Measurements from ENCODE around the gene CRLF1. TPM values are rescaled to one million over a fixed set of nuclear protein-coding genes. Genes with fewer than 3 reads are reported as not detected.
"Not testable (repeated sequence)": the region's sequence is repeated elsewhere in the genome, so short reads cannot be mapped to it uniquely, and the experiment has no call there.

Gene CRLF1
- total RNA-seq, 4 donors from 2014 or later, result 10.9 to 67.4 (median 42.7) TPM

DNA sequence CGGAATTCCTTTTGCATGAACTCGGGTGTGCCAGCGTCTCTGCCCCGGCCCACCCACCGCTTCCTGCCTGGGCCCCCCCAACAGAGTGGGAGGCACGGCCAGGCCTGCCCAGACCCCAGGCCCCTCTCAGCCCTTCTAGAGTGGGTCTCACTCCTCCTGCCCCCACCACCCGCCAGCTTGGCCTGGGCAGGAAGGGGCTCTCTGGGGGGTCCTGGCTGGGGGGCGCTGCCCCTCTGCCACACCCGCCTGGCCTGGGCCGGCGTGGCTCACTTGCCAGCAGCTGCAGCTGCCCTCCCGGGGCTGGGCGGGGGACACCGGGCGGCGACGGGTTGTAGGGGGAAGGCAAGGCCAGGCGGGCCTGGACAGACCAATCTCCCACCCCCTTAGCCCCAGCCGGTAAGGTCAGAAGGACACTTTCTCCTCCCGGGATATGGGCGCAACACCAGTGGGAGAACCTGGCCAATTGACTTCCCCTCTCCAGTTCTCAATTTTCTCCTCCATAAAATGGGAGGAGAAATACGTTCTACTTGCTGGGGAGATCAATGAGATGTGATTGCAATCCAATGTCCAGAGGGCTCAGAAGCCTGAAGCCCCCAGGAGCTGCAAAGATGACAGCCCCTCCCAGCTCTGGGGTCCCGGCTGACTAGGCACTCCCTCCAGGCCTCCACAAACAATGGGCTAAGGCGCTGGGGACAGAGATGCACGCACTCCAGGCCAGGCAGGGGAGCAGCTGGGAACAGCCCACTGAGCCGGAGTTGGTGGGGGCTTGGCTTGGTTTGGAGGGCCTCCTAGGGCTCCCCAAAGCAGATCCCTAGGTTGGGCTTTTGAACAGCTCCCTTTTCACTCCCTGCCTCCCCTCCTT lies 2.4 kb downstream of the CRLF1 start:
- Histone ChIP-seq H3K4me1 (peaks cover 0 to 43% (median 24%) of the 10 kb centered on the region in 3 donors), H3K36me3 (no peaks in the 10 kb centered on the region), H3K4me3 (peak overlapping the region in 1 of 2 donors; percentile 25), H3K9me3 (no peaks in the 10 kb centered on the region), H3K27me3 (peaks cover 90% of the 10 kb centered on the region), H3K27ac (peak overlapping the region in 1 of 4 donors; percentile 30)
- WGBS, 2 donors (ENCODE audit: low coverage in 1 of 2), result no CpG with 5 or more reads among the region's 26 CpGs
- TF ChIP-seq, protein P1, sequence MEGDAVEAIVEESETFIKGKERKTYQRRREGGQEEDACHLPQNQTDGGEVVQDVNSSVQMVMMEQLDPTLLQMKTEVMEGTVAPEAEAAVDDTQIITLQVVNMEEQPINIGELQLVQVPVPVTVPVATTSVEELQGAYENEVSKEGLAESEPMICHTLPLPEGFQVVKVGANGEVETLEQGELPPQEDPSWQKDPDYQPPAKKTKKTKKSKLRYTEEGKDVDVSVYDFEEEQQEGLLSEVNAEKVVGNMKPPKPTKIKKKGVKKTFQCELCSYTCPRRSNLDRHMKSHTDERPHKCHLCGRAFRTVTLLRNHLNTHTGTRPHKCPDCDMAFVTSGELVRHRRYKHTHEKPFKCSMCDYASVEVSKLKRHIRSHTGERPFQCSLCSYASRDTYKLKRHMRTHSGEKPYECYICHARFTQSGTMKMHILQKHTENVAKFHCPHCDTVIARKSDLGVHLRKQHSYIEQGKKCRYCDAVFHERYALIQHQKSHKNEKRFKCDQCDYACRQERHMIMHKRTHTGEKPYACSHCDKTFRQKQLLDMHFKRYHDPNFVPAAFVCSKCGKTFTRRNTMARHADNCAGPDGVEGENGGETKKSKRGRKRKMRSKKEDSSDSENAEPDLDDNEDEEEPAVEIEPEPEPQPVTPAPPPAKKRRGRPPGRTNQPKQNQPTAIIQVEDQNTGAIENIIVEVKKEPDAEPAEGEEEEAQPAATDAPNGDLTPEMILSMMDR (IDR thresholded peaks at IDR 0.05), result no peak
- no peak for TF ChIP-seq POLR2AphosphoS5 (IDR thresholded peaks at IDR 0.05)
- TF ChIP-seq POLR2A (IDR thresholded peaks at IDR 0.05), result no peak
- TF ChIP-seq EP300 (IDR thresholded peaks at IDR 0.05), result no peak
- ATAC-seq, result no peak

DNA sequence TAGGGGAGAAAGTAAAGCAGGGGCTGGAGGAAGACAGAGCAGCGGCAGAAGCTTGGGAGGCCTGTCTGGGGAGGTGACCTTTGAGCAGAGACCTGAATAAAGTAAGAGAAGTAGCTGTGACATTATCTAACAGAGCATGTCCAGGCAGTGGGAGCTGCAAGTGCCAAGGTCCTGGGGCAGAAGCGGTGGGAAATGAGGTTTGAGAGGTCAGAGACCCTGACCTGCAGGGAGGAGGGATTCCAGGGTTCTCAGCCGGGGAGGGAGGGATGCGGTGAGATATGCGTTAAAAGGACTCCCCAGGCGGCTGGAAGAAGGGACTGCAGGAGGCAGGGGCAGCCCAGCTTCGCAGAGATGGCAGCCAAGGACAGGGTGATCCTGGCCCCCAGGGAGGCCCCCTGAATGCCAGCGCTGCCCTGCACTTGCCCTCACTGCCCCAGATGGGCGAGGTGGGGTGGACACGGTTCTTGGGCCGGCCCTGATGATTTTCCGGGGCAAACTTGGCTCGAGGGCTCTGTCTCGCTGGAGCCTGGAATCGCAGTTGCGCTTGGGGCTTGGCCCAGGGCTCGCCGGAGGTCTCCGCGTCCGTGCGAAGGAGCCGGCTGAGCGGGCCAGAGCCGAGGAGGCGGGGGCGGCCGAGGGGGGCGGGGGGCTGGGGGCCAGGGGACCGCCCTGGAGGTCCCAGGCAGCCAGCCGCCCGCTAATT lies 3.2 kb downstream of the CRLF1 start:
- ATAC-seq, result no peak
- H3K4me1 ChIP-seq, result peaks cover 0 to 43% (median 24%) of the 10 kb centered on the region in 3 donors
- TF ChIP-seq EP300 (IDR thresholded peaks at IDR 0.05), result no peak
- TF ChIP-seq, protein P1 (IDR thresholded peaks at IDR 0.05), result peak in 1 of 4 experiments; percentile 30
- TF ChIP-seq POLR2A (IDR thresholded peaks at IDR 0.05), result no peak
- peak overlapping the region in 1 of 4 donors; percentile 30 for H3K27ac ChIP-seq
- peaks cover 0 to 3% of the 10 kb centered on the region in 2 donors for H3K36me3 ChIP-seq
- peaks cover 90% of the 10 kb centered on the region for H3K27me3 ChIP-seq
- H3K4me3 ChIP-seq, result peak overlapping the region in 1 of 2 donors; percentile 25
- 44 to 70% methylated on average over 3 to 7 of the region's 32 CpGs for WGBS, 2 donors (ENCODE audit: low coverage in 1 of 2)
- H3K9me3 ChIP-seq, result no peaks in the 10 kb centered on the region

DNA sequence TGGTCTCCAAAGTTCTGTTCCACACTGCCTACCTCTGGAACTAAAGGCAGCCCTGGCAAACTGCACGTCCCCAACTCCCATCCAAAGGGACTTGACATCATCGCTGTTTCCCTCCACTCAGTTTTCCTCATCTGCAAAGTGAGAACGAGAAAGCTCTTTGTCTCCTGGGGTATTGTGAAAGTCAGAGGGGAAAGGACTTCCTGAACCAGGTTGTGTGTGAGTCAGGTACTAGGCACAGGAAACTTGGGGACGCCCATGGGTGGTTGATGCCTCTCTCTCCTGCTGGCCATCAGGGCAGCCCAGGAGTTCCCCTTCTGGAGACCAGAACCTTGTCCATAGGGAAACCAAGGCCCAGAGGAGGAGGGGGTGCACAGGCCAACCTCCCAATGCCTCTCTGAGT lies 4.7 kb downstream of the CRLF1 start:
- WGBS, 2 donors (ENCODE audit: low coverage in 1 of 2), result 80 to 87% methylated on average over 2 to 3 of the region's 4 CpGs
- no peak for ATAC-seq
- H3K27ac ChIP-seq, result no peak overlapping the region
- TF ChIP-seq POLR2A (IDR thresholded peaks at IDR 0.05) (no peak), EP300 (IDR thresholded peaks at IDR 0.05) (no peak)
- TF ChIP-seq, protein P1 (IDR thresholded peaks at IDR 0.05), result no peak
- no peaks in the 10 kb centered on the region for H3K9me3 ChIP-seq
- no peak overlapping the region for H3K4me3 ChIP-seq
- H3K36me3 ChIP-seq, result peaks cover 0 to 3% of the 10 kb centered on the region in 2 donors
- H3K4me1 ChIP-seq, result peaks cover 0 to 30% (median 12%) of the 10 kb centered on the region in 3 donors
- peaks cover 84% of the 10 kb centered on the region for H3K27me3 ChIP-seq

DNA sequence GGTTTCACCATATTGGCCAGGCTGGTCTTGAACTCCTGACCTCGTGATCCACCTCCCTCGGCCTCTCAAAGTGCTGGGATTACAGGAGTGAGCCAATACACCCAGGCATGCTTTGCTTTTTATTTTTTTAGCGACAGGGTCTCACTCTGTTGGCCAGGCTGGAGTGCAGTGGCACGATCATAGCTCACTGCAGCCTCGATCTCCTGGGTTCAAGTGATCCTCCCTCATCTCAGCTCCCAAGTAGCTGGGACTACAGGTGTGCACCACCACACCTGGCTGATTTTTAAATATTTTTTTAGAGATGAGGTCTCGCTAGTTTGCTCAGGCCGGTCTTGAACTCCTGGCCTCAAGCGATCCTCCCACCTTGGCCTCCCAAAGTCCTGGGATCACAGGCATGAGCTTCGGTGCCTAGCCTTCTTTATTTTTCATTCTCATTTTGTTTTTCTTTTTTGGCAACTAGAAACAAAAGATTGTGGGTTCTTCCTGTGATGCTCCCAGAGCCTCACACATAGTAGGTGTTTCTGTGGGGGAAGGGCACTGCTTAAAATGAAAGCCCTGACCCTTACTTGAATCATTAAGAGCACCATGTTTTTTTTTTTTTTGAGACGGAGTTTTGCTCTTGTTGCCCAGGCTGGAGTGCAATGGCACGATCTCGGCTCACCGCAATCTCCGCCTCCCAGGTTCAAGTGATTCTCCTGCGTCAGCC lies 5.8 kb downstream of the CRLF1 start:
- peaks cover 0 to 23% (median 6%) of the 10 kb centered on the region in 3 donors for H3K4me1 ChIP-seq
- 89 to 92% methylated on average over 6 to 9 of the region's 15 CpGs for WGBS, 2 donors (ENCODE audit: low coverage in 1 of 2)
- H3K27ac ChIP-seq, result not testable (repeated sequence)

DNA sequence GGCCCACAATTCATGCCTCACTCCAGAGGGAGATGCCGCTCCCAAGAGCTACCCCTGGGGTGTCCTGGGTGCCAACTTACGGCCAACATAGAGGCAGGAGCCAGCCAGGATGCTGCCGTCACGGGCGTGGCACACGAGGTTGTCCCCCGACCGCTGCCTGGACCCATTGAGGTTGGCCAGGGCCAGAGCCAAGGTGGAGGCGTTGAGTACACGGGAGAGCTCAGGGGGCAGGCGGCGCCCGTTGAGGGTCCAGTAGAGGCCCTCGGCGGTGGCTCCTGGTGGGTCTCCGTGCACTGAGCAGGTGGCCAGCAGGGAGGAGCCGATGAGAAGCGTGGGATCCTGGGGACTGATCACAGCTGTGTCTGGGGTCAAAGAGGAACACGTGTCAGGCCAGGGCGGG lies 7.1 kb downstream of the CRLF1 start:
- no peak overlapping the region for H3K4me3 ChIP-seq
- H3K9me3 ChIP-seq, result no peaks in the 10 kb centered on the region
- H3K27ac ChIP-seq, result no peak overlapping the region
- H3K4me1 ChIP-seq, result peaks cover 2 to 23% (median 13%) of the 10 kb centered on the region in 3 donors
- no peak for ATAC-seq
- WGBS, 2 donors (ENCODE audit: low coverage in 1 of 2), result no CpG with 5 or more reads among the region's 20 CpGs
- peaks cover 0 to 3% of the 10 kb centered on the region in 2 donors for H3K36me3 ChIP-seq
- no peak for TF ChIP-seq POLR2AphosphoS5 (IDR thresholded peaks at IDR 0.05)
- TF ChIP-seq EP300 (IDR thresholded peaks at IDR 0.05), result no peak
- TF ChIP-seq, protein P1 (IDR thresholded peaks at IDR 0.05), result no peak
- TF ChIP-seq POLR2A (IDR thresholded peaks at IDR 0.05), result no peak
- H3K27me3 ChIP-seq, result peaks cover 64% of the 10 kb centered on the region

More for the DNA sequence above, 5.8 kb downstream of the CRLF1 start:
- peaks cover 77% of the 10 kb centered on the region for H3K27me3 ChIP-seq
- not testable (repeated sequence) for H3K4me3 ChIP-seq, H3K9me3 ChIP-seq, H3K36me3 ChIP-seq, ATAC-seq

Measured in gastroesophageal sphincter (tissue), 4 donors.